OCI-LY1 (cell line): ENCODE measurements around the gene GOLGB1.

ENCODE experiments used
- CTCF ChIP-seq: fragments of 200-600 bp; sonication (generic), shearing (Covaris generic); IDR thresholded peaks from 2 replicates; pipeline ENCODE4 v1.5.1; 2017; ENCODE audit warnings: mild to moderate bottlenecking, antibody characterized with exemption, low read length, moderate library complexity, mixed read lengths
- EZH2 ChIP-seq: fragments of 200-600 bp; sonication (generic), shearing (Covaris generic); IDR thresholded peaks from 2 replicates; pipeline ENCODE4 v1.8.0; 2017; ENCODE audit warnings: borderline replicate concordance, mixed run types, mild to moderate bottlenecking, antibody characterized with exemption, low read length, moderate library complexity, mixed read lengths

- no peak for TF ChIP-seq CTCF
- no peak for TF ChIP-seq EZH2
Measured at GRCh38 chr3:121793078-121793477, 43.5 kb upstream of the GOLGB1 start.
